ENCODE data around the gene SLCO1B1. TPM values are rescaled to one million over a fixed set of nuclear protein-coding genes. Genes with fewer than 3 reads are reported as not detected.

The SLCO1B1 gene
- total RNA-seq, 2 experiments from 2014 or later, result not detected

DNA sequence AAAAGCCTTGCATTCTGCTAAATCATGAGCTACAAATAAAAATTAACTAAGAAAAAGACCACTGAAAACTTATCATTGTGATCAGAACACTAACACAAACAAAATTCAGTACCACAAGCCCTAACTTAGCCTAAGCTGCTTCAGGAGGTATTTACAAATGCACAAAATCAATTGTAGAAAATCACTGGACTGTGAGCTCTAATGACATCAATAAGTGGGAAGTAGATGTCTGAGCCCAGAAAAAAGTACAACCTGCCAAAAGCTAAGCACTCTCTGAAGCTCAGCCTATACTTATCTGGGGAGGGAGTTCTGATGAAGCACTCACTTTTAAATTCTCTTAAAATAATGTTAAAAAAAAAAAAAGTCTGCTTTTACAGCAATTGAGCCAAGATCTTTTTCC, 92.9 kb downstream of the SLCO1B1 start:
- DNase-seq (ENCODE audit: low spot score), result no peak
- Histone ChIP-seq H2AFZ (ENCODE audit: low read length) (no peak overlapping the region), H3K4me3 (ENCODE audit: low read depth, low read length, poor library complexity, severe bottlenecking) (no peak overlapping the region), H3K9me3 (ENCODE audit: low read length) (no peaks in the 10 kb centered on the region), H3K36me3 (ENCODE audit: insufficient read depth, low read length) (no peaks in the 10 kb centered on the region), H3K79me2 (ENCODE audit: insufficient read depth, low read depth, low read length) (no peaks in the 10 kb centered on the region), H3K4me1 (ENCODE audit: insufficient read depth, low read length, poor library complexity, severe bottlenecking) (no peaks in the 10 kb centered on the region), H3K4me2 (ENCODE audit: low read length) (no peak overlapping the region), H3K9me2 (ENCODE audit: insufficient read depth, low read length) (no peaks in the 10 kb centered on the region), H3K27ac (ENCODE audit: low read depth, low read length, poor library complexity, severe bottlenecking) (no peak overlapping the region), H4K20me1 (ENCODE audit: insufficient read depth, low read length) (no peaks in the 10 kb centered on the region)
- ChIA-PET POLR2A (interaction anchor here (0.6 kb wide), 1 partner anchor 1696 kb away, joined by 4 read pairs; no protein-coding TSS in a partner anchor), CTCF (ENCODE audit: unreplicated experiment) (no interaction called here)
- TF ChIP-seq, protein P1, sequence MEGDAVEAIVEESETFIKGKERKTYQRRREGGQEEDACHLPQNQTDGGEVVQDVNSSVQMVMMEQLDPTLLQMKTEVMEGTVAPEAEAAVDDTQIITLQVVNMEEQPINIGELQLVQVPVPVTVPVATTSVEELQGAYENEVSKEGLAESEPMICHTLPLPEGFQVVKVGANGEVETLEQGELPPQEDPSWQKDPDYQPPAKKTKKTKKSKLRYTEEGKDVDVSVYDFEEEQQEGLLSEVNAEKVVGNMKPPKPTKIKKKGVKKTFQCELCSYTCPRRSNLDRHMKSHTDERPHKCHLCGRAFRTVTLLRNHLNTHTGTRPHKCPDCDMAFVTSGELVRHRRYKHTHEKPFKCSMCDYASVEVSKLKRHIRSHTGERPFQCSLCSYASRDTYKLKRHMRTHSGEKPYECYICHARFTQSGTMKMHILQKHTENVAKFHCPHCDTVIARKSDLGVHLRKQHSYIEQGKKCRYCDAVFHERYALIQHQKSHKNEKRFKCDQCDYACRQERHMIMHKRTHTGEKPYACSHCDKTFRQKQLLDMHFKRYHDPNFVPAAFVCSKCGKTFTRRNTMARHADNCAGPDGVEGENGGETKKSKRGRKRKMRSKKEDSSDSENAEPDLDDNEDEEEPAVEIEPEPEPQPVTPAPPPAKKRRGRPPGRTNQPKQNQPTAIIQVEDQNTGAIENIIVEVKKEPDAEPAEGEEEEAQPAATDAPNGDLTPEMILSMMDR (conservative IDR thresholded peaks at IDR 0.05; ENCODE audit: low read length), result no peak
- TF ChIP-seq EZH2phosphoT487 (IDR thresholded peaks at IDR 0.05; ENCODE audit: borderline replicate concordance, low read depth, low read length), result no peak
- intact Hi-C loops (cut with micrococcal nuclease; ENCODE audit: unreplicated experiment), result no loop called here
- no TSS peak for BruUV-seq (replicated peaks)

DNA sequence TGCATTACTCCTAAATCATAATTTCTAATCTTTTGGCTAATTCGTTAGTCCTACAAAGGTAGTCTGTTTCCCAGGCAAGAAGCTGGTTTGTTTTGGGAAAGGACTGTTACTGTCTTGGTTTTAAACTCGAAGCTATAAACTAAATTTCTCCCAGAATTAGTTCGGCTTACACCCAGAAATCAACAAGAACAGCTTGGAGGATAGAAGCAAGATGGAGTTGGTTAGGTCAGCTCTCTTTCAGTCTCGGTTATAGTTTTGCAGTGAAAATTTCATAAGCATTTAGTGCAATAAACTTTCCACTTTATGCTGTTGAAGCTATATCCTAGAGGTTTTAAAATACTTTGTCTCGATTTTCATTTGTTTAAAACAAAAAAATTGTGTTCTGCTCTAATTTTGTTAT, 103.4 kb downstream of the SLCO1B1 start:
- BruUV-seq (replicated peaks), result no TSS peak
- TF ChIP-seq, protein P1 (conservative IDR thresholded peaks at IDR 0.05; ENCODE audit: low read length), result no peak
- TF ChIP-seq EZH2phosphoT487 (IDR thresholded peaks at IDR 0.05; ENCODE audit: borderline replicate concordance, low read depth, low read length), result no peak
- Histone ChIP-seq H3K9me3 (ENCODE audit: low read length) (no peaks in the 10 kb centered on the region), H3K27ac (ENCODE audit: low read depth, low read length, poor library complexity, severe bottlenecking) (no peak overlapping the region), H2AFZ (ENCODE audit: low read length) (no peak overlapping the region), H3K4me1 (ENCODE audit: insufficient read depth, low read length, poor library complexity, severe bottlenecking) (no peaks in the 10 kb centered on the region), H3K9me2 (ENCODE audit: insufficient read depth, low read length) (no peaks in the 10 kb centered on the region), H4K20me1 (ENCODE audit: insufficient read depth, low read length) (no peaks in the 10 kb centered on the region), H3K79me2 (ENCODE audit: insufficient read depth, low read depth, low read length) (no peaks in the 10 kb centered on the region), H3K4me2 (ENCODE audit: low read length) (no peak overlapping the region), H3K4me3 (ENCODE audit: low read depth, low read length, poor library complexity, severe bottlenecking) (no peak overlapping the region), H3K36me3 (ENCODE audit: insufficient read depth, low read length) (no peaks in the 10 kb centered on the region)
- intact Hi-C loops (cut with micrococcal nuclease; ENCODE audit: unreplicated experiment), result no loop called here
- CTCF ChIA-PET (ENCODE audit: unreplicated experiment), result no interaction called here
- no peak for DNase-seq (ENCODE audit: low spot score)
- POLR2A ChIA-PET, result interaction anchor here (0.6 kb wide), 1 partner anchor 310 kb away, joined by 3 read pairs; no protein-coding TSS in a partner anchor

DNA sequence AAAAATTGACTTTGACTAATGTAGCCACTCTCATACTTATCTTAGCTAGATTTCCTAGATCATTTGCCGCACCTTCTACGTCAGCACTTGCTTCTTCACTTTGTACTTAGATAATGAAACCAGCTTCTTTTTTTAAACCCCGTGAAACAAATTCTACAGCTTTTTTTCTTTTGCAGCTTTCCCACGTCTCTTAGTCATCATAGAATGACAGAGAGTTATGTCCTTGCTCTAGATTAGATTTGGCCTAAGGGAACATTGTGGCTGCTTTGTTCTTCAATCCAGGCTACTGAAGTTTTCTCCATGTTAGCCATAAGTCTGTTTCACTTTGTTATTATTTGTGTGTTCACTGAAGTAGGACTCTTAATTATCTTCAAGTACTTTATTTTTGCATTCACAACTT, 108.9 kb downstream of the SLCO1B1 start:
- BruUV-seq (replicated peaks), result no TSS peak
- H3K4me3 ChIP-seq (ENCODE audit: low read depth, low read length, poor library complexity, severe bottlenecking), result no peak overlapping the region
- no peak overlapping the region for H3K4me2 ChIP-seq (ENCODE audit: low read length)
- ChIA-PET POLR2A (interaction anchor here (0.6 kb wide), 1 partner anchor 481 kb away, joined by 3 read pairs; no protein-coding TSS in a partner anchor), CTCF (ENCODE audit: unreplicated experiment) (no interaction called here)
- H3K4me1 ChIP-seq (ENCODE audit: insufficient read depth, low read length, poor library complexity, severe bottlenecking), result no peaks in the 10 kb centered on the region
- H2AFZ ChIP-seq (ENCODE audit: low read length), result no peak overlapping the region
- DNase-seq (ENCODE audit: low spot score), result no peak
- no peak overlapping the region for H3K27ac ChIP-seq (ENCODE audit: low read depth, low read length, poor library complexity, severe bottlenecking)
- no peaks in the 10 kb centered on the region for H3K79me2 ChIP-seq (ENCODE audit: insufficient read depth, low read depth, low read length)
- intact Hi-C loops (cut with micrococcal nuclease; ENCODE audit: unreplicated experiment), result loop anchor here (10.0 kb wide), 2 partner anchors 445 to 775 kb away; no protein-coding TSS in a partner anchor
- H4K20me1 ChIP-seq (ENCODE audit: insufficient read depth, low read length), result no peaks in the 10 kb centered on the region
- no peaks in the 10 kb centered on the region for H3K9me3 ChIP-seq (ENCODE audit: low read length)
- no peaks in the 10 kb centered on the region for H3K36me3 ChIP-seq (ENCODE audit: insufficient read depth, low read length)
- H3K9me2 ChIP-seq (ENCODE audit: insufficient read depth, low read length), result no peaks in the 10 kb centered on the region
- no peak for TF ChIP-seq EZH2phosphoT487 (IDR thresholded peaks at IDR 0.05; ENCODE audit: borderline replicate concordance, low read depth, low read length)
- TF ChIP-seq, protein P1 (conservative IDR thresholded peaks at IDR 0.05; ENCODE audit: low read length), result no peak
